Measurements from ENCODE around the gene LHFPL2.

LHFPL2 gene

DNA sequence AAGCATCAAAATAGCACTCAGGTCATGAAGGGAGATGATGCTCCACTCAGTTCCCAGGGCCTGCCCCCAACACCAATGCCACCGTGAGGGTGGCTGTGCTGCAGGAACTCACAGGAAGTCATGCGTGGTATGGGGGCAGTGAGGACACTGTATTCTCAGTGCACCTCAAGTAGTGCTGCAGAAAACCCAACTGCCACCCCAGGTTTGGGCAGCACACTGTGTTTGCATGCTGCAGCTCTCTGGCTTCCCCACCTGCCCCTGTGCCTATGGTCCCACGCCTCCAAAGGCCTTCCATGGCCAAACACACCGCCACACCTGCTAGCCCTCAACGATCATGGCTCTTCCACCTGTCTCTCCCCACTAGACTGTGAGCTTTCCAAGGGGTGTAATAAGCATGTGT is 14.3 kb downstream of the LHFPL2 start:
- Histone ChIP-seq H3K36me3 (no peaks in the 10 kb centered on the region), H3K27ac (no peak overlapping the region), H3K9me3 (no peaks in the 10 kb centered on the region), H3K27me3 (no peaks in the 10 kb centered on the region), H3K4me1 (ENCODE audit: control insufficient read depth in 1 of 2, insufficient read depth in 1 of 2, low read depth in 1 of 2, low read length in 1 of 2) (no peaks in the 10 kb centered on the region), H3K4me3 (ENCODE audit: low read depth in 1 of 2, low read length in 1 of 2) (no peak overlapping the region)
- TF ChIP-seq, protein P1, sequence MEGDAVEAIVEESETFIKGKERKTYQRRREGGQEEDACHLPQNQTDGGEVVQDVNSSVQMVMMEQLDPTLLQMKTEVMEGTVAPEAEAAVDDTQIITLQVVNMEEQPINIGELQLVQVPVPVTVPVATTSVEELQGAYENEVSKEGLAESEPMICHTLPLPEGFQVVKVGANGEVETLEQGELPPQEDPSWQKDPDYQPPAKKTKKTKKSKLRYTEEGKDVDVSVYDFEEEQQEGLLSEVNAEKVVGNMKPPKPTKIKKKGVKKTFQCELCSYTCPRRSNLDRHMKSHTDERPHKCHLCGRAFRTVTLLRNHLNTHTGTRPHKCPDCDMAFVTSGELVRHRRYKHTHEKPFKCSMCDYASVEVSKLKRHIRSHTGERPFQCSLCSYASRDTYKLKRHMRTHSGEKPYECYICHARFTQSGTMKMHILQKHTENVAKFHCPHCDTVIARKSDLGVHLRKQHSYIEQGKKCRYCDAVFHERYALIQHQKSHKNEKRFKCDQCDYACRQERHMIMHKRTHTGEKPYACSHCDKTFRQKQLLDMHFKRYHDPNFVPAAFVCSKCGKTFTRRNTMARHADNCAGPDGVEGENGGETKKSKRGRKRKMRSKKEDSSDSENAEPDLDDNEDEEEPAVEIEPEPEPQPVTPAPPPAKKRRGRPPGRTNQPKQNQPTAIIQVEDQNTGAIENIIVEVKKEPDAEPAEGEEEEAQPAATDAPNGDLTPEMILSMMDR (IDR thresholded peaks at IDR 0.05): no peak

DNA sequence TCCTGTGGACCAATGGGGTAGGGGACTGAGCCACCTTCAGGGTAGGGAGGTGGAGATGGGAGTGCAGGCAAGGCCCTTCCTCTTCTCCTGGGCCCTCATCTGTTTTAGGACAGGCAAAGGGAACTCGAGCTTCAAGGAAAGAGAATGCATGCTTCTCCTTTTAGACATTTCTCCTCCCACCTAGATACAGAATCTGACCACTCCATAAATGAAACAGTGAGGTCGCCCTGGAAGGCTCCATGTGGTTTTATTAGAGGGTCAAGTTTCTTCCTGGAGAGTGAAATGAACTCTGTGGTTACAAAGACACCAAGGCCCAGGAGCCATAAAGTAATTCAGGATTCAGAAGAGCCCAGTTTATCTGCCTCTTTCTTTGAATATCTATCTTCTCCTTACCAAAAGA is 14.9 kb downstream of the LHFPL2 start:
- Histone ChIP-seq H3K27me3 (no peaks in the 10 kb centered on the region), H3K4me1 (ENCODE audit: control insufficient read depth in 1 of 2, insufficient read depth in 1 of 2, low read depth in 1 of 2, low read length in 1 of 2) (no peaks in the 10 kb centered on the region), H3K4me3 (ENCODE audit: low read depth in 1 of 2, low read length in 1 of 2) (no peak overlapping the region), H3K9me3 (no peaks in the 10 kb centered on the region), H3K27ac (no peak overlapping the region), H3K36me3 (no peaks in the 10 kb centered on the region)
- TF ChIP-seq, protein P1 (IDR thresholded peaks at IDR 0.05): no peak

GRCh38 chr5:78632467-78632866 is 16.1 kb downstream of the LHFPL2 start:
- Histone ChIP-seq H3K9me3 (no peaks in the 10 kb centered on the region), H3K27ac (no peak overlapping the region), H3K4me3 (ENCODE audit: low read depth in 1 of 2, low read length in 1 of 2) (no peak overlapping the region), H3K36me3 (no peaks in the 10 kb centered on the region), H3K27me3 (no peaks in the 10 kb centered on the region), H3K4me1 (ENCODE audit: control insufficient read depth in 1 of 2, insufficient read depth in 1 of 2, low read depth in 1 of 2, low read length in 1 of 2) (no peaks in the 10 kb centered on the region)
- TF ChIP-seq, protein P1 (IDR thresholded peaks at IDR 0.05): no peak

- no peaks in the 10 kb centered on the region for H3K36me3 ChIP-seq
- H3K4me1 ChIP-seq (ENCODE audit: control insufficient read depth in 1 of 2, insufficient read depth in 1 of 2, low read depth in 1 of 2, low read length in 1 of 2): no peaks in the 10 kb centered on the region
- H3K9me3 ChIP-seq: no peaks in the 10 kb centered on the region
- no peaks in the 10 kb centered on the region for H3K27me3 ChIP-seq
- H3K4me3 ChIP-seq (ENCODE audit: low read depth in 1 of 2, low read length in 1 of 2): no peak overlapping the region
- TF ChIP-seq, protein P1 (IDR thresholded peaks at IDR 0.05): no peak
- no peak overlapping the region for H3K27ac ChIP-seq
Observed at GRCh38 chr5:78631931-78632330, 16.6 kb downstream of the LHFPL2 start.

- Histone ChIP-seq H3K27ac (no peak overlapping the region), H3K4me3 (ENCODE audit: low read depth in 1 of 2, low read length in 1 of 2) (no peak overlapping the region), H3K4me1 (ENCODE audit: control insufficient read depth in 1 of 2, insufficient read depth in 1 of 2, low read depth in 1 of 2, low read length in 1 of 2) (no peaks in the 10 kb centered on the region), H3K9me3 (no peaks in the 10 kb centered on the region), H3K27me3 (peaks cover 3% of the 10 kb centered on the region), H3K36me3 (no peaks in the 10 kb centered on the region)
- TF ChIP-seq, protein P1 (IDR thresholded peaks at IDR 0.05): no peak
Observed at GRCh38 chr5:78630047-78630446, 18.5 kb downstream of the LHFPL2 start.

DNA sequence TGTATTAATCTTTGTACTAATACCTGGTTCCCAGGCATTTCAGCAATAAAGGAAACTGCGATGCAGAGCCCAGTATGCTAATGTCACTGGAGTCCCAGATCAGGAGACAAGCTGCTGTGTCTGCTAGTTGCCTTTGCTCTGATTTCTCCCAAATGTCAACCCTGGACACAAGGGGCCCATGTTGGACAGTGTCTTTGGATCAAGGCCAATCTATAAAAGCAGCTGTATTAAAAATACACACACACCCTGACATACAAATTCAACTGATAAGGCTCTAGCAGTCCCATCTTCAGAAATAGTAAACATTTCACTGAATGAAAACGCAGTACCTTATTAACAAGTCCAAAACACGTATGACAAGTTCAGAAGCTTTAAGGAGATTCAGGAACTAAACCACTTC is 18.9 kb downstream of the LHFPL2 start:
- no peak overlapping the region for H3K27ac ChIP-seq
- no peaks in the 10 kb centered on the region for H3K9me3 ChIP-seq
- no peaks in the 10 kb centered on the region for H3K4me1 ChIP-seq (ENCODE audit: control insufficient read depth in 1 of 2, insufficient read depth in 1 of 2, low read depth in 1 of 2, low read length in 1 of 2)
- peaks cover 3% of the 10 kb centered on the region for H3K27me3 ChIP-seq
- H3K36me3 ChIP-seq: no peaks in the 10 kb centered on the region
- H3K4me3 ChIP-seq (ENCODE audit: low read depth in 1 of 2, low read length in 1 of 2): no peak overlapping the region
- TF ChIP-seq, protein P1 (IDR thresholded peaks at IDR 0.05): no peak
